ENCODE data around the gene MYO5B.

The MYO5B gene

GRCh38 chr18:50143886-50144285, 51.1 kb downstream of the MYO5B start:
- no peak for DNase-seq

- DNase-seq, result no peak
Observed at GRCh38 chr18:50143294-50143693, 51.7 kb downstream of the MYO5B start.

GRCh38 chr18:50142441-50143120, 52.4 kb downstream of the MYO5B start:
- DNase-seq, result no peak

GRCh38 chr18:50138181-50139064, 56.5 kb downstream of the MYO5B start:
- no peak for DNase-seq

- DNase-seq, result no peak
Observed at GRCh38 chr18:50135903-50136302, 59.0 kb downstream of the MYO5B start.

GRCh38 chr18:50133526-50133925, 61.4 kb downstream of the MYO5B start:
- no peak for DNase-seq

GRCh38 chr18:50131591-50131990, 63.4 kb downstream of the MYO5B start:
- DNase-seq, result no peak

- no peak for DNase-seq
Observed at GRCh38 chr18:50128506-50129271, 66.3 kb downstream of the MYO5B start.

GRCh38 chr18:50127516-50128210, 67.3 kb downstream of the MYO5B start:
- DNase-seq, result no peak

GRCh38 chr18:50126471-50126870, 68.5 kb downstream of the MYO5B start:
- peak; percentile 86 for DNase-seq

GRCh38 chr18:50125456-50125855, 69.5 kb downstream of the MYO5B start:
- DNase-seq, result no peak

GRCh38 chr18:50119296-50119695, 75.7 kb downstream of the MYO5B start:
- DNase-seq, result no peak

GRCh38 chr18:50117863-50118262, 77.1 kb downstream of the MYO5B start:
- peak; percentile 72 for DNase-seq

GRCh38 chr18:50115095-50115494, 79.9 kb downstream of the MYO5B start:
- no peak for DNase-seq

- DNase-seq, result peak; percentile 75
Observed at GRCh38 chr18:50114448-50114847, 80.5 kb downstream of the MYO5B start.

GRCh38 chr18:50113726-50114125, 81.2 kb downstream of the MYO5B start:
- DNase-seq, result peak; percentile 74

GRCh38 chr18:50111398-50111797, 83.5 kb downstream of the MYO5B start:
- no peak for DNase-seq

- no peak for DNase-seq
Observed at GRCh38 chr18:50107468-50107977, 87.4 kb downstream of the MYO5B start.

- DNase-seq, result no peak
Observed at GRCh38 chr18:50105027-50105426, 89.9 kb downstream of the MYO5B start.

GRCh38 chr18:50104421-50104820, 90.5 kb downstream of the MYO5B start:
- DNase-seq, result no peak

GRCh38 chr18:50099725-50100407, 95.1 kb downstream of the MYO5B start:
- DNase-seq, result peak; percentile 81

GRCh38 chr18:50097702-50098101, 97.2 kb downstream of the MYO5B start:
- DNase-seq, result no peak
